Activated CD4-positive, CD25-positive, alpha-beta regulatory T cell treated with anti-CD3 and anti-CD28 coated beads, Interleukin-2, amount 50 U/mL, for 24 hours (primary cell): ENCODE measurements around the gene PXMP2.

Experiments used
- ATAC-seq, 2 donors: fragments of 150-1000 bp; cut with Tn5 transposase; one replicate each; pipeline ENCODE4 v1.10.0; 2021; ENCODE audit warnings: mild to moderate bottlenecking in 1 of 2, moderate library complexity in 1 of 2

PXMP2 gene

DNA sequence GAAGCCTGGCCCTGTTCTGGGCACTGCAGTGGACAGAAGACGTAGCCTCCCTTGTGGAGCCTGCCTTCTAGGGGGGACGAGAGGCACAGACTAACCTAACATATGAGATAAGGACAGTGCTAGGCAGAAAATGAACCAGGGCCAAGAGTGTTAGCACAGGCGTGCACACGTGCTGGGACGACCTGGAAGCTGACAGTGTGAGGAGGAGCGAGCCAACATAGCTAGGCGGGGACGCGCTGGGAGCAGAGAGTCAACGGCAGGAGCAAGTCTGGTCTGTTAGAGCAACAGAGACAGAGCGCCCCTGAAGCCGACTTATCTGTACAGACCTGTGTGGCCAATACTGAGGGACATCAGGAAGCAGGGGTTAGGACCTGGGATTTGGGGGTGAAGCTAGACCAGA, 8.0 kb downstream of the PXMP2 start:
- ATAC-seq, result no peak

DNA sequence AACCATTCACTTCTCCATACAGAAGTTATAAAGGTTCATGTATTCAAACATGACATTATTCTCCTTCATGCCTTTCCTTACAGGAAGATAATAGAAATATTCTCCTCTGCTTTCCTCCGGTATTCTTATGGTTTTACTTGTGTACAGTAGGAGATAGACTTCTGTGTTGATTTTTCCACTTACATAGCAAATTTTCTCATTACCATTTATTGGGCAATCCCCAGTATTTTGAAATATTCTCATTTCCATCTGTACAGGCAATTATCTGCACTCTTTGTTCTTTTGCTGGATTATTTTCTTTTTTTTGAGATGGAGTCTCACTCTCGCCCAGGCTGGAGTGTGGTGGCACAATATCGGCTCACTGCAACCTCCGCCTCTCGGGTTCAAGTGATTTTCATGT, 11.0 kb downstream of the PXMP2 start:
- no peak for ATAC-seq

DNA sequence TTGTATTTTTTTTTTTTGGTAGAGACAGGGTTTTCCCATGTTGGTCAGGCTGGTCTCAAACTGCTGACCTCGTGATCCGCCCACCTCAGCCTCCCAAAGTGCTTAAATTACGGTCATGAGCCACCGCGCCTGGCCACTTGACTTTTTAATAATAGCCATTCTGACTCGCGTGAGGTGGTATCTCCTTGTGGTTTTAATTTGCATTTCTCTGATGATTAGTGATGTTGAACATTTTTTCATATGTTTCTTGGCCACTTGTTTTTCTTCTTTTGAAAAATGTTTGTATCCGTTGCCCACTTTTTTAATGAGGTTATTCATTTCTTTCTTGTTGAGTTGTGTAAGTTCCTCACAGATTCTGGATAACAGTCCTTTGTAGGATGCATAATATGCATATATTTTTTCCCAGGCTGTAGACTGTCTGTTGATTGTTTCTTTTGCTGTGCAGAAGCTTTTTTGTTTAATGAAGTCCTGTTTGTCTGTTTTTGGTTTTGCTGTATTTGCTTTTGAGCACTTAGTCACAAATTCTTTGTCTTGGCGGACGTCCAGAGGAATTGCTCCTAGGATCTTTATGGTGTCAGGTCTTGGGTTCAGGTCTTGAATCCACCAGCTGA, 12.9 kb downstream of the PXMP2 start:
- ATAC-seq, result no peak

DNA sequence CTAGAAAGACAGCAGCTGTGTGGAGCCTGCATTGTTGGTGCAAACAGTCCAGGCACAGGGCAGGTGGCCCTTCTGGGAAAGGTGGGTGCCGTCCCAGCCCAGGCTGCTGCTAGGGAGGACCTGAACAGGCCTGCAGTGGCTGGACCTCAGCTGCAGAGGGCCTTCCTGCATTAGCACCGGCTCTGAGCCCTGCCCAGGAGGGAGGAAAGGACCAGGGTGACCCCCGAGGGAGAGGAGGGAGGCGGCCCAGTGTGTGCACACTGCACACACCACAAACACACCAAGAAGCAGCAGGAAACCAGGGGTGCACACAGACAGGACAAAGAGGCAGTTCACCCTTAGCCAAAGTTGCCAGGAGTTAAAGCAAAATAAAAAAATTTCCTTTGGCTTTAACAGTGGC, 15.3 kb downstream of the PXMP2 start:
- ATAC-seq, result no peak

DNA sequence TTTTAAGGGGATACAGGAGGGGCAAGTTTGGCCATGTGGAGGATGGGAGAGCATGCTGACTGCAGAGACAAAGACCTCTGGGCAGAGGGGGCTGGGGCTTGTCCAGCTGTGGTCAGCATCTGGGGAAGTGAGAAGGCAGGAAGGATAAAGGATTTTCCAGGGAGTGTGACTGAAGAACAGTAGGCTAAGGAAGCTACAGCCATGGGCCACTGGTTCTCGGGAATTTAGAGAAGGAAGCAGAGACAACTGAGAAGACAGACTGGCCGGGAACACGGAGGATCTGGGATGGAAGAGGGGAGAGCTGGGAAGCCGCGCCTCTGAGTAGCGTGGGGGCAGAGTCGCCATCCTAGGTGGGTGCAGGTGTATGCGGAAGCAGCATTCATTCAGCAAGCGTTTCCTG, 16.3 kb downstream of the PXMP2 start:
- no peak for ATAC-seq

DNA sequence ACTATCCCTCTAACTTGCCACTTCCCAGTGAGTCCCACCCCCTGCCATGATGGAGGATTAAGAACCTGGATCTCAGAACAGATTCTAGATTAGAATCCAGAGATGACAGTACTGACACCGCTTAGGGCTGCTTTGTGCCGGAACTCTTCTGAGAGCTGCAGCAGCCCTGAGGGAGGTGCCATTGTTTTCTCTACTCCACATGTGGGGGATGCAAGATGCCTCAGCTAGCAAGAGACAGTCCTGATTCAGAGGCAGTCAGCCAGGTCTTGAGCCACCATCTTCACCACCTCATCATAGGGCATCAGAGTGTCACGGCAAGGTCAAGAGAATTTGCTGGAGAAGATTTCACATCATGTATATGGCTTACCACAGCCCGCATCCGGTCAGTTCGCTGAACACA, 19.9 kb downstream of the PXMP2 start:
- ATAC-seq, result no peak

DNA sequence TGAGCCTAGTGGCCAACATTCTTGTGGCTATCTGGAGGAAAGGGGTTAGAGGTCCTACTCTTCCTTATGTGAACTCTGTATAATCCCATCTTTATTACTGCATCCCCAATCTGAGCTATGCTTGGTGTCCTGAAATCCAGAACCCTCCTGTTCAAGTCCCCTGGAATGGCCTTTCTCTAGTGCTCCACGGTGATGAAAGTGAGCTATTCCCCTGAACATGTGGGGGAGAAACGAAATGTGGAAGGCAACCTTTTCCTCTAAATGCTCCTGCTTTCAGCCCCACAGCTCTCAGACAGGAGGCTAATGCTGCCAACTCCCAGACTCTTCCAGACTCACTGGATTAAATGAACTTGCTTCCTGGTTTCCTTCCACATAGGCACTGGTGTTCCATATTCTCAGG, 20.8 kb downstream of the PXMP2 start:
- no peak for ATAC-seq

DNA sequence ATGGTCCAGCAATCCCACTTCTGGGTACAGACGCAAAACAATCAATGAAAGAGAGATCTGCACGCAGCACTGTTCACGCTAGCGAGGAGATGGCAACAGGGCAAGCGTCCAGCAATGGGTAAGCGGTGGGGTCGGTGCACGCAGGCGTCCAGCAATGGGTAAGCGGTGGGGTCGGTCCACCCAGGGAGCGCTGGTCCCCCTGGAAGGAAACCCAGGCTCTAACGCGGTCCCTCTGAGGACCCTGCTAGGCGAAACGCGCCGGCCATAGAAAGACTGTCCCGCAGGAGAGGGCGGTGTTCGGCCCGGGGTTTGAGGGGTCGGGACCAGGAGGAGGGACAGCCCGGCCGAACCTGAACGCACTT, 22.6 kb downstream of the PXMP2 start:
- peak; percentile 1 to 4 for ATAC-seq

DNA sequence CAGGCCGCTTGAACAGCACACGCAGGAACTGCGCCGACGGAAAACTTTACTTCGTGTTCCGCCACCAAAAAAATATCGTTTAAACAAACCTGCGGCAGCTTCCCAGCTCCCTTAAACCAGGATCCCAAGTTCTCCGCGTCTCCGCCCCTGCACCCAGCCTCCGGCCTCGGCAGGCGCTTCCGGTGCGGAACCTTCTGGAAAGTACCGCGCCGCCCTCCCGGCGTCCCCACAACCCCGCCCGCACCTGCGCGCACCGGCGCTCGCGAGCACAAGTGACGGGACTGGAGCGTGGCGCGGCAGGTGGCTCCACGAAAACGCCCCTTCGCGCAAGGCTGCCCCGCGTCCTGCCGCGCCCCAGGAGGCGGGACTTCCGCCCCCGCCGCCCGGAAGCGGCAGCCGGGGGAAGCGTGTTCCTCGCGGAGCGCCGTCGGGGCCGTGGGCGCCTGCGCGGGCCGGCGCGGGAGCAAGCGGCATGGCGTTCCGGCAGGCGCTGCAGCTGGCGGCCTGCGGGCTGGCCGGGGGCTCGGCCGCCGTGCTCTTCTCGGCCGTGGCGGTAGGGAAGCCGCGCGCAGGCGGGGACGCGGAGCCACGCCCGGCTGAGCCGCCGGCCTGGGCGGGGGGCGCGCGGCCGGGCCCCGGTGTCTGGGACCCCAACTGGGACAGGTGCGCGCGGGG, 23.2 kb downstream of the PXMP2 start, which contains the start of gene PGAM5:
PGAM5 (plus strand) TSS at position 438 of the 675 bp plus-strand sequence; CDS start at position 473, 35 bp downstream.
- peak; percentile 90 to 91 for ATAC-seq

DNA sequence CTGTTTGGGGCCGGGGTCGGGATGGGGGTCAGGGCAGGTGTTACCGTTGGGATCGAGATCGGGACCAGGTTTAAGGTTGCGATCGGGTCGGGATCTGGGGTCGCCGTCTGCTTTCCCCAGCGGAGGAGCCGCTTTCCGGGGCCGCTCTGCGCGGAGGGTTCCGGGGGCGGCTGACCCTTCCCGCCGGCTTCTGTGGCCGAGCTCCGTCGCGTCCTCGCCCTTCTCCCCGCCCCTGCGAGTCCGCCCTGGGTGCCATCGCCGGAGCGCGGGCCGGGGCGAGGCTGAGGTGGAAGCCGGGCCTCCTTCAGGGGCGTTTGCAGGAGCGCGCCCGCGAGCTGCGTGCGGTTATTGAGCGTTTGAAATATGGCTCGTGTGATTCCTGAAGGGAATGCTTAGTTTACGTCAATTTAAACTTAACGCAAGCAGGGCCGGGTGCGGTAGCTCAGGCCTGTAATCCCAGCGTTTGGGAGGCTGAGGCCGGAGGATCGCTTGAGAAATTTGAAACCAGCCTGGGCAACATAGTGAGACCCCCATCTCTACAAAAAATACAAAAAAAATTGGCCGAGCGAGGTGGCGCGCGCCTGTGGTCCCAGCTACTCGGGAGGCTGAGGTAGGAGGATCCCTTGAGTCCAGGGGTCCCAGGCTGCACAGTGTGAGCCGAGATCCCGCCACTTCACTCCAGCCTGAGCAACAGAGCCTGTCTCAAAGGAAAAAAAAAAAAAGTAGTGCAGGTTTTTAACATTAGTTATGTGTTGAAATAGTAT, 23.9 kb downstream of the PXMP2 start:
- ATAC-seq, result peak; percentile 4 to 7

DNA sequence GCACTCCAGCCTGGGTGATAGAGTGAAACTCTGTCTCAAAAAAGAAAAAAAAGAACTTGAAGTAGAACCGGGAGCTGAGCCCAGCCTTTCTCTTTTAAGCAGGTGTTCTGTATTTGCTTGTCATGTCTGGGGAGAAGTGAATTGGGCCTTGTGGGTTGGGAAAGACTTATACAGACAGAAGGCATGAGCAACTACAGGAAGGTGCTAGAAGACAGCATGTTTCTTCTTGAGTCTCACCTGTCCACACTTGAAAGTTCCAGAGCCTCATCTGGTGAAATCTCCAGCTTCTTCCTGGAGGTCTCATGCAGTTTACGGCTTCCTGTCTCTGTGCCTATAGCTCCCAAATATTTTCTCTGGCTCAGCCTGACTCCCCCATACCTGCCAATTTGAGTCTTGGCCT, 25.7 kb downstream of the PXMP2 start:
- no peak for ATAC-seq

DNA sequence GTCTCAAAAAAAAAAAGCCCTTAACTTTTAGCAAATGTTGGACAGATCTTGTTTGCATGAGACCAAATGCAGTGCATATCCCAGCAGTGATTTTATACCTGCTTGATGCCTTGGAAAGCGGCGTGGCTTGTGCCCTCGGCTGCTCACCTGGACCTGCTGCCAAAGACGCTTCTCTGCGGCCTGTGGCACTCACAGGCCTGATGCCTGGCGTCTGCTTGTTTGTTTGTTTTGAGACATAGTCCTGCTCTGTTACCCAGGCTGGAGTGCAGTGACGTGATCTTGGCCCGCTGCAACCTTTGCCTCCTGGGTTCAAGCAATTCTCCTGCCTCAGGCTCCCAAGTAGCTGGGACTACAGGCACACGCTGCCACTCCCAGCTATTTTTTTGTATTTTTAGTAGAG, 28.5 kb downstream of the PXMP2 start:
- ATAC-seq, result no peak

DNA sequence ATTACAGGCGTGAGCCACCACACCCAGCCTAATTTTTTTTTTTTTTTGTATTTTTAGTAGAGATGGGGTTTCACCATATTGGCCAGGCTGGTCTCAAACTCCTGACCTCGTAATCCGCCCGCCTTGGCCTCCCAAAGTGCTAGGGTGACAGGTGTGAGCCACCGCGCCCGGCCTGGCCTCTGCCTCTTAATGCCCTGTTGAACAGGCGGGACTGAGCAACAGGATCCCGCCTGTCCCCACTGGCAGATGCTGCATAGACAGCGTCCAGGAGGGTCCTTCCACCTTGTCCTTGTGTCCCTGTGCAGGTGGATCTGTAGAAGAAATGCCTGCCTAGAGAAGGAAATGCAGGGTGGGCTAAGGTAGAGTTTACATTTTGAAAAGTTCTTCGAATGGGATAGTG, 29.0 kb downstream of the PXMP2 start:
- ATAC-seq, result no peak

DNA sequence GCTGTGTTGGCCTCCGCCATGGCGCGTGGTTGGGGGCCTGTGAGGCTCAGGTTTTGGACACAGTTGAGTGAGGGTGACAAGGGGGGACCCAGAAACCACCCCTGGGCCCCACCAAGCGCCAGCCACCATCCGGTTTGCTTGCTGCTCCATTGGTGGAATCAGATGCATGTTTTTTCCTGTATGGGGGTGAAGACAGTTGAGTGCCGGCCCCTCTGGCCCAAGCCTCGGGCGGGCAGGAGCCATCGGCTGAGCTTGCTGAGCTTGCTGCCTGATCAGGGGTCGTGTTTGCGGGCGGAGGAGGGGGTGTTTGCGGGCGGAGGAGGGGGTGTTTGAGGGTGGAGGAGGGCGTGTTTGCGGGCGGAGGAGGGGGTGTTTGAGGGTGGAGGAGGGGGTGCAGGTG, 29.6 kb downstream of the PXMP2 start:
- ATAC-seq, result no peak

DNA sequence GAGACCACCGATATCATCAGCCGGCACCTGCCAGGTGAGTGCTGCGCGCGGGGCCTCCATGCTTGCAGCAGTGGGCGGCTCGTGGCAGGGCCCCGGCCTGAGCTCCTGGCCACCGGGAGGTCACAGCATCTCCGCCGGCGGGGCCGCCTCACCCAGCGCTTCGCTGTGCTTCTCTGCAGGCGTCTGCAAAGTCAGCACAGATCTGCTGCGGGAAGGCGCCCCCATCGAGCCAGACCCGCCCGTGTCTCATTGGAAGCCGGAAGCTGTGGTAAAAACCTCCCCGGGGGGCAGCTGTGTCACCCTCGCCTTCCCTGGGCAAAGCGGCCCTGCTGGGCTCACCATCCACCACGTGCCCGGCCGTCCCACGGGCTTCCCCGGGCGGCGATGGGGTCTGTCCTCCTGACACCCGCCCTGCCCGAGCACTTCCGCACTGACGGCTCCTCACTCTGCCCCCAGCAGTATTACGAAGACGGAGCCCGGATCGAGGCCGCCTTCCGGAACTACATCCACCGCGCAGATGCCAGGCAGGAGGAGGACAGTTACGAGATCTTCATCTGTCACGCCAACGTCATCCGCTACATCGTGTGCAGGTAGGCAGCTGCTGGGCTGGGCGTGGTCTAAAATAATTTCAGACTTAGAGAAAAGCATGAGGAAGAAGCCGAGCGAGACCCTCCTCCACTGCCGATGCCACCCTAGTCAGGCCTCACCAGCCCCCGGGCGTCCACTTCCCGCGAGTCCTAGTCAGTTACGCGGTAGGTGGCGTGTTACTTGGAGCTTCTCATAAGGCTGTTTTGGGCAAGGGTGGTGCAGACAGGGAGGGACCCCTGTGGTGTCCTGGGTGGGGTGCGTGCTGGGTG, 30.4 kb downstream of the PXMP2 start:
- ATAC-seq, result no peak

DNA sequence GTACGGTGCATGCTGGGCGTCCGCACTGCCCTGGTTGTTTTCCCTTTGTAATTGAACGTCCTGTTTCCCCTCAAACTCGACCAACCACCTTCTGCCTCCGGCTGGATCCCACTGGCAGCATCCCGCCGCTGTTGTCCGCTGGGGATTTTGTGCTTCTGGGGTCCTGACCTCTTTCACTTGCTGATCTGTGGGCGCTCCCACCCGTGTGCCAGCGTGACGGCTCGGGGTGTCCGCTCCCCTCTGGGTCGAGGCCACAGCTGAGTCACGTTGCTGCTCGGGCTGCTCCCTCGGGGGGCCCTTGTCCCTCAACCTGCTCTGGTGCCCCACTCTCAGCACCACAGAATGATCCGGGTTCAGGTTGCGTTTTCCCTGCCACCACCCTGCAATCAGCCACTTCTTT, 31.3 kb downstream of the PXMP2 start:
- ATAC-seq, result no peak

DNA sequence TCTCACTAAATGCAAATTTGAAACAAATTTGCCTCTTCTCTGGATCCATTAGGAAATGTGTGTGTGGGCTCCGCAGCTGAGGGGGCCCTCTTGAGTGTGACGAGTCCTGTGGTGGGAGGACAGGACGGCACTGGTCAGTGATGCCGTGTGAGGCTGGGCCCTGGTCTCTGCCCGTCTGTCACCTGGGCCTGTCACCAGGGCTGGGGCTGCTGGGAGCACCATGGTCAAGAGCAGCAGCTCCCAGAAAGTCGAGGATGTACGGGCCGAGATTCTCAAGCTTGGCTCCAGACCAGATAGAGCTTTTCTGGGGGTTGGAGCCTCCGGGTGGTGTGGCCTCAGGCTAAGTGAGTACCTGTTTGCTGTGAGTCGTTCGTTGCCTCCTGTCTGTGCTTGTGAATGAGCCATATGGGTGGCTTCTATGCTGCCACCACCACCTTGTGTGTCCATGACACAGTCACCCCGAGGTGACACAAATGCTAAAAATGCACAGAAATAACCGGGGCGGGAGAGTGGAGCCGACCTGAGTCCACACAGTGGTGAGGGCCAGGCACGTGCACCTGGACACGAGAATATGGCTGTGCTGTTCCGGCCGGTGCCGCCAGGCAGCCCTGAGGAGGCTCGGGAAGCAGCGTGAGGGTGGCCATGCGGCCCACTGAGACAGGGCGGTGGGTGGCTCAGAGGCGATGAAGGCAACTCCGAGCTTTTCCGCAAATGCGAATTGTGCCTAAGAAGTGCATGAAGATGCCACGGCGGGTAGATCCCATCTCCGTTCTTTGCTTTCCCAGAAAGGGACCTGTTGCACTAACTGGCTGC, 32.0 kb downstream of the PXMP2 start:
- no peak for ATAC-seq

DNA sequence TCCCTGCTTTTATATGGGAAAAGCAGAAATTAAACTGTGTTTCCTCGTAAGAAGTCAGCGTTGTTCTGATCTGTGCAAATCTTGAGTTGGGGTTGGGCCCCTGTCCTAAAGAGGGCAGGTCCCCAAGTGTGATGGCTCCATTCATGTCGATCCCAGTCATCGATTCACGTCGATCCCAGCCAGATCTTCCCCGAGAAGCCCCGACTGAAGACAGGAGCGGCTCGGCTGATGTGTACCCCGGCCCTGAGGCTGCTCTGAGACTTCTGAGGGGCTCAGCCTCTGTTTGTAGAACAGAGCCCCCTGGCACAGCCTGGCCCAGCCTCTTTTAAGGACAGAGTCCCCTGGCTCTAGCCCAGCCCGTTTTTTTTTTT, 32.6 kb downstream of the PXMP2 start:
- ATAC-seq, result no peak

DNA sequence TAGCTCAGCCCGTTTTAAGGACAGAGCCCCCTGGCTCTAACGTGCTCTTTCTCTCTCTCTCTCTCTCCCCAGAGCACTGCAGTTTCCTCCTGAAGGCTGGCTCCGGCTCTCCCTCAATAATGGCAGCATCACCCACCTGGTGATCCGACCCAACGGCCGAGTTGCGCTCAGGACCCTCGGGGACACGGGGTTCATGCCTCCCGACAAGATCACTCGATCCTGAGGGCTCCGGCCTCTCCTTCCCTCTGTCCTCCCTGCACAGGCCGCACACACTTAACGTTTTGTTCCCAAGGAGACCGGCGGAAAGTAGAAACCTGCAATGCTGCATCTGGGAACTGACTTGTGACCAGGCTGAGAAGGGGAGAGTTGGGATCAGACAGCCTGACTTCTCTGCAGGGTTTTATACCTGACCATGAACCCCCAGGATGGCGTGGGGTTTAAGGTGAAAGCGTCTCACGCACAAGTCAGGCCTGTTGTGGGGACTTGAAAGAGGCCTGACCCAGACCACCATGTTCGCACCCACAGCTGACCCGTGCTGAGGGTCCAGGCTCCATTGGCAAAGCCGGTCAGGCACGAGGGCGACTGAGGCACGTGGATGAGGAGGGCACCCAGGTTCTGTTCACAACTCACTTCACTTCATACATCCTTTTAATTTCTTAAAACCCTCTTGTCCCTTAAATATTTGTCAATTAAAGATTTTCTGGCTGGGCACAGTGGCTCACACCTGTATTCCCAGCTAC, 33.4 kb downstream of the PXMP2 start:
- ATAC-seq, result no peak

DNA sequence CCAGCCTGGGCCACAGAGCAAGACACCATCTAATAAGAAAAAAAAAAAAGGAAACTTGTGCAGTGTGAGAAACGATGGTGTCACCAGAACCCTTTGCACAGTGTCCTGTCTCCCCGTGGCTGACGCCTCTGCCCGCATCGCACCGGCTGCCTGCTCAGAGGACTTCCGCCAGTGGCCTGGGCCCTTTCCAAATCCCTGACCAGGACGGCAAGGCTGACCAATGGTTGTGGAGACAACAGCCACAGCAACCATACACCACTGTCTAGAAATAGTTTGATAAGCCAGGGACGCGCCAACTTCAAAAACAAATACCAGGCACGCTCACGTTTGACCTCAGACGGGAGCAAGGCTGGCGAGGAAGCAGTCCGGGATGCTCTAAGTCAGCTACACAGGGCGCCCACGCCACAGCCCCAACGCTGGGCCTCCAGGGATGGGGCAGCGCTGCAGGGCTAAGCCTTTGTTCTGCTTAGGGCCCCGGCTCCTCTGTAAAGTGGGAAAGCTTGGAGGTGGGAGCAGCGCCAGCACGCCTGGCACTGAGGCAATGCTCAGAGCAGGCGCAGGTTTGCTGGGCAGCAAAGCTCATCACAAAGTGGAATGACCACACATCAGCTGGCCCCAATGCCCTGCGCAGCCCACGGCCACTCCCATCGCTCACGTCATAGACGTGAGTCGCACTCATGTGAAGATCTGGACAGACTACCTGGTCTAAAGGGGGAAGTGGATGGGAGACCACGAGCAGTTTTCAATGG, 35.8 kb downstream of the PXMP2 start:
- no peak for ATAC-seq

DNA sequence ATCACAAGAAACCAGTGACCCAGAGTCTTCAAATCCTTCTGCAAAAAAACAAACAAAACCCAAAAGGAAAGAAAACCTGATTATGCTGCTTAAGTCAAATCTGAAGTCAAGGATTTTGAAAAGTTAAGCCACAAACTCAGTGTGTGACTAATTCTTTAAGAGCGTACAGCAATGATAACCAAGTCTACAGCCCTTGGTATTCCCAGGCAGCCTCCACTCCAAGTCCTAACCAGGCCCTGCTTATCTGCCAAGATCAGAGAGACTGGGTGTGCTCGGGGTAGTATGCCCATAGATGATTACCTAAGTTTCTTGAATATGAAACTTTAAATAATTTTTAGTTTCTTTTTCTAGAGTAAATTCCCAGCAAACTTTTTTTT, 36.4 kb downstream of the PXMP2 start:
- ATAC-seq, result no peak
